Breast epithelium (tissue), 3 donors: ENCODE results near the gene GNPTG.

Source experiments
- CTCF ChIP-seq, 3 donors: fragments of 450-650 bp; IDR thresholded peaks; one replicate each; pipeline ENCODE4 v1.5.1; 2016 to 2017; ENCODE audit warnings: antibody characterized with exemption in 3 of 3, mild to moderate bottlenecking in 3 of 3, moderate library complexity in 3 of 3
- POLR2A ChIP-seq: fragments of 450-650 bp; IDR thresholded peaks from one replicate; pipeline ENCODE4 v1.6.1; 2016; ENCODE audit warnings: antibody characterized with exemption, mild to moderate bottlenecking, moderate library complexity

DNA sequence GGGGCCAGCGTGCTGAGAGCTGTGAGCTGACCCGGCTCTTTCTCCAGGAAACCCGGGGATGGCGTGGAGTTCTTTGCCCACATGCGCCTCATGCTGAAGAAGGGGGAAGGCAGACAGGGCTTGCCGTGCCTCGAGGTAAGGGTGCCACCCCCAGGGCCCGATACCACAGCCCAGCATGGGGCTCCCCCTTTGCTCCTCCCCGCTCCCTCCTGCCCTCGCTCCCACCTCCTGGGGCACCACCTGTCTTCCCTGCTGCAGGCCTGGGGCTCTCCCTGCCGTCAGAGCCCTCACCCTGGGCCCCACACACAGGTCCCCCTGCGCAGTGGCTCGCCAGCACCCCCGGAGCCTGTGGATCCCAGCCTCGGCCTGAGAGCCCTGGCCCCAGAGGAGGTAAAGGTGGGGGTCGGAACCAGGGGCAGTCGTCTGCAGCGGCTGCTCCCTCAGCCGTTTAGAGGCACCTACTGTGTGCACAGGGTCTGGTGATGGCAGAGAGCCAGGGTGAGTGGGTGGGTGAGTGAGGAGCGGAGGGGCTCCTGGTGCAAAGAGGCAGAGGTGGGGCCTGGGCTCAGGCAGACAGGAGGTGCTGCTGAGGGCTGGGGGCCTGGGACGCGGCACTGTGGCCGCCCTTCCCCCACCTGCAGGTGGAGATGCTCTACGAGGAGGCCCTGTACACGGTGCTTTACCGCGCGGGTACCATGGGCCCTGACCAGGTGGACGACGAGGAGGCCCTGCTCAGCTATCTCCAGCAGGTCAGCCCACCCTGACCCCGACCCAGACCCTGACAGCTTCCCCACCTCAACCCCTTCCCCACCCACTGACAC, 12.7 kb upstream of the GNPTG start:
- TF ChIP-seq POLR2A (no peak), CTCF (IDR thresholded peaks at IDR 0.05) (no peak)
